HepG2 (cell line): Measurements from ENCODE around the gene CDK17. TPM values are rescaled to one million over a fixed set of nuclear protein-coding genes. Genes with fewer than 3 reads are reported as not detected.

Experiments
- ASH2L ChIP-seq: fragments of 300-600, 200-600 bp; sonication (generic); IDR thresholded peaks from 2 replicates; pipeline ENCODE4 v1.7.0; 2017; ENCODE audit warnings: low read depth, mild to moderate bottlenecking, moderate library complexity, mixed read lengths, low read length; ENCODE audit not compliant: insufficient read length
- CREB1 ChIP-seq, 2 experiments: fragments of 450-650 bp in 1 of 2; IDR thresholded peaks; 2 replicates each; pipeline ENCODE4 v1.6.1; 2016 to 2017; ENCODE audit warnings: control low read depth in 1 of 2, mild to moderate bottlenecking in 1 of 2, missing compliant biosample characterization in 1 of 2, missing genetic modification characterization in 1 of 2
- DRAP1 ChIP-seq: IDR thresholded peaks from 2 replicates; pipeline ENCODE4 v1.6.1; 2016; ENCODE audit warnings: missing genetic modification reagents, missing compliant biosample characterization
- FOXA1 ChIP-seq, 2 experiments: fragments of 450-650 bp in 1 of 2; sonication (generic) in 1 of 2; formaldehyde crosslinking in 1 of 2; IDR thresholded peaks; 2 replicates each; pipeline versions ENCODE4 v1.4.0 to v1.6.1; 2016 to 2020; ENCODE audit warnings: missing genetic modification reagents in 1 of 2
- FOXA3 ChIP-seq: IDR thresholded peaks from 2 replicates; pipeline ENCODE4 v1.6.1; 2016; ENCODE audit warnings: missing genetic modification reagents, missing compliant biosample characterization
- FOXK1 ChIP-seq: sonication (generic); formaldehyde crosslinking; IDR thresholded peaks from 2 replicates; pipeline ENCODE4 v1.4.0; 2020; ENCODE audit warnings: low read depth, missing genetic modification reagents, borderline replicate concordance
- GATAD2A ChIP-seq: IDR thresholded peaks from 2 replicates; pipeline ENCODE4 v1.6.1; 2016
- GFI1 ChIP-seq: sonication (generic); formaldehyde crosslinking; IDR thresholded peaks from 2 replicates; pipeline ENCODE4 v1.5.0; 2020; ENCODE audit warnings: missing genetic modification reagents, mild to moderate bottlenecking, borderline replicate concordance
- HCFC1 ChIP-seq: fragments of 150-350 bp; IDR thresholded peaks from 2 replicates; pipeline ENCODE4 v1.6.1; 2014; ENCODE audit warnings: low read depth, low read length
- HMGXB4 ChIP-seq, 2 experiments: sonication (generic) in 1 of 2; formaldehyde crosslinking in 1 of 2; IDR thresholded peaks; 2 replicates each; pipeline versions ENCODE4 v1.4.0 to v1.6.1; 2018 to 2020; ENCODE audit warnings: missing genetic modification reagents in 2 of 2, borderline replicate concordance in 1 of 2, low read depth in 1 of 2, mild to moderate bottlenecking in 1 of 2, missing biosample characterization in 1 of 2
- KLF9 ChIP-seq: IDR thresholded peaks from 2 replicates; pipeline ENCODE4 v1.6.1; 2016; ENCODE audit warnings: low read depth
- NAIF1 ChIP-seq: sonication (generic); formaldehyde crosslinking; IDR thresholded peaks from 2 replicates; pipeline ENCODE4 v1.5.0; 2020; ENCODE audit warnings: mild to moderate bottlenecking, missing genetic modification reagents, borderline replicate concordance
- PHF21A ChIP-seq: sonication (generic); formaldehyde crosslinking; IDR thresholded peaks from 2 replicates; pipeline ENCODE4 v1.5.0; 2020; ENCODE audit warnings: mild to moderate bottlenecking, missing genetic modification reagents
- RORA ChIP-seq: sonication (generic); formaldehyde crosslinking; IDR thresholded peaks from 2 replicates; pipeline ENCODE4 v1.5.0; 2020; ENCODE audit warnings: mild to moderate bottlenecking, missing genetic modification reagents, moderate library complexity
- SIN3A ChIP-seq: IDR thresholded peaks from 2 replicates; pipeline ENCODE4 v1.6.1; 2011; ENCODE audit warnings: low read depth, mild to moderate bottlenecking, control low read depth, low read length, borderline replicate concordance
- XRCC5 ChIP-seq: fragments of 200-400 bp; formaldehyde crosslinking; optimal IDR thresholded peaks from 2 replicates; pipeline ENCODE3; 2017; ENCODE audit warnings: mild to moderate bottlenecking, low read length
- ZBTB44 ChIP-seq: sonication (generic); formaldehyde crosslinking; IDR thresholded peaks from 2 replicates; pipeline ENCODE4 v1.4.0; 2020; ENCODE audit warnings: missing genetic modification reagents
- ZFP36L2 ChIP-seq: sonication (generic); formaldehyde crosslinking; IDR thresholded peaks from 2 replicates; pipeline ENCODE4 v1.4.0; 2020; ENCODE audit warnings: missing genetic modification reagents
- ZMYM2 ChIP-seq: sonication (generic); formaldehyde crosslinking; IDR thresholded peaks from 2 replicates; pipeline ENCODE4 v1.8.0; 2022; ENCODE audit warnings: mild to moderate bottlenecking, missing genetic modification reagents
- ZMYM3 ChIP-seq: sonication (generic); formaldehyde crosslinking; IDR thresholded peaks from 2 replicates; pipeline ENCODE4 v1.5.1; 2020; ENCODE audit warnings: mild to moderate bottlenecking, missing genetic modification reagents
- ZMYM4 ChIP-seq: sonication (generic); formaldehyde crosslinking; IDR thresholded peaks from 2 replicates; pipeline ENCODE4 v1.8.1; 2023; ENCODE audit warnings: mild to moderate bottlenecking, missing genetic modification reagents
- ZNF687 ChIP-seq: sonication (generic); formaldehyde crosslinking; IDR thresholded peaks from 2 replicates; pipeline ENCODE4 v1.5.1; 2020; ENCODE audit warnings: mild to moderate bottlenecking, missing genetic modification reagents, moderate library complexity
- polyA plus RNA-seq, 8 experiments: library from polyadenylated mRNA; depleted of rRNA in 3 of 8; stranded (reverse) in 7 of 8; unstranded in 1 of 8; fragments of >200 nt; fragmentation: Illumina TruSeq in 4 of 8; extraction: Trizol in 4 of 8; gene quantifications; 2 replicates each; pipeline versions ENCODE4 v1.2.1 to v1.2.3, GENCODE V29; 2011 to 2016; ENCODE audit warnings: low read depth in 4 of 8, missing spikeins in 1 of 8, mixed read lengths in 1 of 8; ENCODE audit not compliant: insufficient read depth in 1 of 8
- total RNA-seq, 5 experiments: library from RNA; depleted of rRNA; stranded (reverse); fragments of >200 nt; fragmentation: Illumina TruSeq; extraction: Trizol; gene quantifications; 2 replicates each; pipeline ENCODE4 v1.2.3, GENCODE V29; 2016; ENCODE audit warnings: low read depth in 1 of 5

The CDK17 gene
- total and polyA plus RNA-seq, 2 of the 13 experiments (the other 11 are each of a cell fraction or from before 2014, with no cell fraction given): 9.9 to 22.3 TPM

GRCh38 chr12:96263449-96263902 is 136.8 kb downstream of the CDK17 start (continued):
- no peak for TF ChIP-seq SIN3A
- TF ChIP-seq GFI1 (CRISPR knock-in tag): peak; percentile 96
- TF ChIP-seq RORA: no peak
- TF ChIP-seq HMGXB4 (CRISPR knock-in tag; IDR thresholded peaks at IDR 0.05; ENCODE audit: borderline replicate concordance in 1 of 2, low read depth in 1 of 2): peak in 1 of 2 experiments; percentile 69; a peak in 1 of 4 replicates
- peak; percentile 21 for TF ChIP-seq XRCC5
- no peak; the same call in 1 of the 2 replicates for TF ChIP-seq ZNF687 (CRISPR knock-in tag)
- TF ChIP-seq ASH2L: no peak
- no peak for TF ChIP-seq NAIF1 (CRISPR knock-in tag)
- no peak for TF ChIP-seq FOXK1 (CRISPR knock-in tag)
- TF ChIP-seq DRAP1: peak; percentile 33; the same call in 1 of the 2 replicates
- peak; percentile 80 for TF ChIP-seq FOXA3 (CRISPR knock-in tag)
- no peak for TF ChIP-seq KLF9 (CRISPR knock-in tag)
- TF ChIP-seq CREB1 (IDR thresholded peaks at IDR 0.05): no peak
- peak; percentile 79 for TF ChIP-seq CREB1 (CRISPR knock-in tag; IDR thresholded peaks at IDR 0.05)
- peak; percentile 69 for TF ChIP-seq GATAD2A (CRISPR knock-in tag)
- TF ChIP-seq ZMYM3: peak; percentile 50; the same call in 1 of the 2 replicates
- TF ChIP-seq ZMYM4 (CRISPR knock-in tag): peak; percentile 77
- TF ChIP-seq ZFP36L2 (CRISPR knock-in tag): no peak
- peak; percentile 86 for TF ChIP-seq PHF21A (CRISPR knock-in tag)
- 0 out of 2 replicates have a peak, but pooled peaks have one; percentile 33 for TF ChIP-seq FOXA1 (IDR thresholded peaks at IDR 0.05)
- peak; percentile 80 for TF ChIP-seq FOXA1 (CRISPR knock-in tag; IDR thresholded peaks at IDR 0.05)
- no peak for TF ChIP-seq HCFC1
- no peak for TF ChIP-seq ZMYM2 (CRISPR knock-in tag)
- no peak for TF ChIP-seq ZBTB44 (CRISPR knock-in tag)
